ENCODE measurements around the gene FBRSL1.

Gene FBRSL1

GRCh38 chr12:132484183-132484890, 5.6 kb upstream of the FBRSL1 start:
- no peak for DNase-seq (ENCODE audit: low read depth)

GRCh38 chr12:132484891-132485441, 5.0 kb upstream of the FBRSL1 start:
- DNase-seq (ENCODE audit: low read depth): no peak

- DNase-seq (ENCODE audit: low read depth): no peak
These were observed 4.3 kb upstream of the FBRSL1 start for GRCh38 chr12:132485619-132486018.

GRCh38 chr12:132486168-132486567, 3.8 kb upstream of the FBRSL1 start:
- no peak for DNase-seq (ENCODE audit: low read depth)

GRCh38 chr12:132486576-132486975, 3.4 kb upstream of the FBRSL1 start:
- DNase-seq (ENCODE audit: low read depth): no peak

GRCh38 chr12:132487311-132487741, 2.6 kb upstream of the FBRSL1 start:
- no peak for DNase-seq (ENCODE audit: low read depth)

GRCh38 chr12:132488127-132489077, 1.5 kb upstream of the FBRSL1 start:
- no peak for DNase-seq (ENCODE audit: low read depth)

GRCh38 chr12:132489078-132489601, 811 bp upstream of the FBRSL1 start:
- no peak for DNase-seq (ENCODE audit: low read depth)

GRCh38 chr12:132490422-132491137, 629 bp downstream of the FBRSL1 start:
- no peak for DNase-seq (ENCODE audit: low read depth)

GRCh38 chr12:132491138-132491663, 1.2 kb downstream of the FBRSL1 start:
- DNase-seq (ENCODE audit: low read depth): no peak

- DNase-seq (ENCODE audit: low read depth): no peak
These were observed 1.9 kb downstream of the FBRSL1 start for GRCh38 chr12:132491761-132492378.

- DNase-seq (ENCODE audit: low read depth): no peak
These were observed 2.6 kb downstream of the FBRSL1 start for GRCh38 chr12:132492522-132492921.

GRCh38 chr12:132492951-132493350, 3.0 kb downstream of the FBRSL1 start:
- DNase-seq (ENCODE audit: low read depth): no peak

GRCh38 chr12:132493482-132494178, 3.7 kb downstream of the FBRSL1 start:
- no peak for DNase-seq (ENCODE audit: low read depth)

GRCh38 chr12:132494294-132495164, 4.6 kb downstream of the FBRSL1 start:
- no peak for DNase-seq (ENCODE audit: low read depth)

- DNase-seq (ENCODE audit: low read depth): no peak
These were observed 5.2 kb downstream of the FBRSL1 start for GRCh38 chr12:132495165-132495544.

- no peak for DNase-seq (ENCODE audit: low read depth)
These were observed 5.8 kb downstream of the FBRSL1 start for GRCh38 chr12:132495629-132496357.

- no peak for DNase-seq (ENCODE audit: low read depth)
These were observed 6.4 kb downstream of the FBRSL1 start for GRCh38 chr12:132496358-132496669.

- DNase-seq (ENCODE audit: low read depth): no peak
These were observed 6.8 kb downstream of the FBRSL1 start for GRCh38 chr12:132496710-132497109.
